Progenitor cell of endocrine pancreas (in vitro differentiated cells): Measurements from ENCODE around the gene MKNK2. TPM values are rescaled to one million over a fixed set of nuclear protein-coding genes. Genes with fewer than 3 reads are reported as not detected.

ENCODE experiments used
- DNase-seq: peaks from one replicate; pipeline ENCODE4 v3.0.0; 2021; ENCODE audit warnings: low spot score; ENCODE audit not compliant: unreplicated experiment
- H3K27ac Mint-ChIP-seq: 2 replicates; pipeline ENCODE4 v1.8.0; 2021; ENCODE audit warnings: mild to moderate bottlenecking, moderate library complexity, mixed read lengths
- H3K27me3 Mint-ChIP-seq: 2 replicates; pipeline ENCODE4 v1.8.0; 2021; ENCODE audit warnings: mixed read lengths
- H3K36me3 Mint-ChIP-seq: 2 replicates; pipeline ENCODE4 v1.8.0; 2022; ENCODE audit warnings: mixed read lengths; ENCODE audit not compliant: insufficient read depth
- H3K4me1 Mint-ChIP-seq: 2 replicates; pipeline ENCODE4 v1.8.0; 2021; ENCODE audit warnings: low read depth, mixed read lengths
- H3K4me3 Mint-ChIP-seq: 2 replicates; pipeline ENCODE4 v1.8.0; 2021; ENCODE audit warnings: low read depth, mild to moderate bottlenecking, moderate library complexity, mixed read lengths
- H3K9me3 Mint-ChIP-seq: 2 replicates; pipeline ENCODE4 v1.8.0; 2021; ENCODE audit warnings: low read depth, mixed read lengths
- CTCF ChIP-seq: fragments of 200-600 bp; sonication (generic); IDR thresholded peaks from one replicate; pipeline ENCODE4 v1.5.0; 2021; ENCODE audit warnings: antibody characterized with exemption, mild to moderate bottlenecking; ENCODE audit not compliant: unreplicated experiment
- total RNA-seq: library from RNA; stranded (reverse); gene quantifications from 2 replicates; pipeline ENCODE4 v1.2.1, GENCODE V29; 2021

The MKNK2 gene
- total RNA-seq, 1 donor from 2014 or later, result 163 TPM

- DNase-seq, result no peak
- Mint-ChIP-seq H3K4me1 (peaks cover under 1% of the 10 kb centered on the region), H3K27me3 (no peaks in the 10 kb centered on the region), H3K9me3 (no peaks in the 10 kb centered on the region), H3K27ac (peak overlapping the region; percentile 71), H3K36me3 (peaks cover 13% of the 10 kb centered on the region), H3K4me3 (peak overlapping the region; percentile 41)
- no peak for TF ChIP-seq CTCF
Observed at GRCh38 chr19:2042485-2043250, 8.4 kb downstream of the MKNK2 start.

- peak overlapping the region; percentile 71 for H3K27ac Mint-ChIP-seq
- no peaks in the 10 kb centered on the region for H3K4me1 Mint-ChIP-seq
- DNase-seq, result peak; percentile 98
- H3K27me3 Mint-ChIP-seq, result no peaks in the 10 kb centered on the region
- no peaks in the 10 kb centered on the region for H3K9me3 Mint-ChIP-seq
- peak overlapping the region; percentile 41 for H3K4me3 Mint-ChIP-seq
- TF ChIP-seq CTCF, result no peak
- H3K36me3 Mint-ChIP-seq, result peaks cover 13% of the 10 kb centered on the region
Observed at GRCh38 chr19:2041683-2042484, 9.2 kb downstream of the MKNK2 start.

DNA sequence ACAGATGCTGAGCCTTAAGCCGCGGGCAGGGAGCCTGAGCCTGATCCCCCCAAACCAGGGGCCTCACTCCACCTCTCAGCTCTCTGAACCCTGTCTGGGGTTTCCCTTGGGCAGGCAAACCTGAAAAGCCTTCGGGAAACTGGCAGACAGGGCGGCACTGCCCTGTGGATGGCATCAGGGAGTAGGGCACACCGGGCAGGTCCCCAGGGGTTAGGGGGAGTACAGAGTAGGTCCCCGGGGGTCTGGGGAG, 9.7 kb downstream of the MKNK2 start:
- no peak overlapping the region for H3K27ac Mint-ChIP-seq
- peaks cover 13% of the 10 kb centered on the region for H3K36me3 Mint-ChIP-seq
- H3K9me3 Mint-ChIP-seq, result no peaks in the 10 kb centered on the region
- peak overlapping the region; percentile 35 for H3K4me3 Mint-ChIP-seq
- no peak for DNase-seq
- no peaks in the 10 kb centered on the region for H3K27me3 Mint-ChIP-seq
- no peaks in the 10 kb centered on the region for H3K4me1 Mint-ChIP-seq
- TF ChIP-seq CTCF, result no peak

DNA sequence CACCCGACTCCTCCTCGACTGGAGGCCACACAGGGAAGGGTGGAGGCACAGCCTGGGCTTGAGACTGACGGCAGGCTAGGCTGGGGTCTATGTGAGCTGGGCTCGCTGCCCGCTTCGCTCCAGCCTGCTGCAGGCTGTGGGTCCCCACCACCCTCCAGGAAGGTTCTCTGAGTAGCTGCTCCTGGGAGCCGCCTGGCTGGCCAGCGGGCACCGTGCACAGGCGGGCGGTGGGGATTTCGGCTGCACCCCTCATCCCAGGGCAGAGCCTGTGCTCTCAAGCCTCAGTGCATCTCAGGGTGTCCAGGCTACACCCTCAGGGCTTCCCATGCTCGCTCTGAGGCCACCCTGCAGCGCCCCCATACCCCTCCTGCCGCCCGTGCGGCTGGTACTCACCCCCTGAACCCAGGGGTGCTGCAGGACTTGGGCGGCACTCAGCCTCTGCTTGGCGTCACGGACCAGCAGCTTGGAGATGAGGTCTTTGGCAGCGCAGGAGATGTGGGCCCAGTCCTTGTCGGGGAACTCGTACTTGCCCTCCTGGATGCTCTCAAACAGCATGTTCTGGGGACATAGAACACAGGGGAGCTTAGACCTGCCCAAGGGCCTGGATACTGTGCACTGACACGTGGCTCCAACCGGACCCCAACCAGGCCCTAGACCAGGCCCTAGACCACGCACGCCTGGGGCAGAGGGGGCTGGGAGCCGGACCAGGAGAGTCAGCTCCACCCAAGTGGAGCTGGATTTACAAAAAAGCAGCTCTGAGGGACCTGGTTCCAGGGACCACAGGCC, 10.2 kb downstream of the MKNK2 start:
- no peak for TF ChIP-seq CTCF
- Mint-ChIP-seq H3K4me1 (no peaks in the 10 kb centered on the region), H3K27me3 (no peaks in the 10 kb centered on the region), H3K27ac (peak overlapping the region; percentile 64), H3K36me3 (peaks cover 13% of the 10 kb centered on the region), H3K9me3 (no peaks in the 10 kb centered on the region), H3K4me3 (no peak overlapping the region)
- no peak for DNase-seq

DNA sequence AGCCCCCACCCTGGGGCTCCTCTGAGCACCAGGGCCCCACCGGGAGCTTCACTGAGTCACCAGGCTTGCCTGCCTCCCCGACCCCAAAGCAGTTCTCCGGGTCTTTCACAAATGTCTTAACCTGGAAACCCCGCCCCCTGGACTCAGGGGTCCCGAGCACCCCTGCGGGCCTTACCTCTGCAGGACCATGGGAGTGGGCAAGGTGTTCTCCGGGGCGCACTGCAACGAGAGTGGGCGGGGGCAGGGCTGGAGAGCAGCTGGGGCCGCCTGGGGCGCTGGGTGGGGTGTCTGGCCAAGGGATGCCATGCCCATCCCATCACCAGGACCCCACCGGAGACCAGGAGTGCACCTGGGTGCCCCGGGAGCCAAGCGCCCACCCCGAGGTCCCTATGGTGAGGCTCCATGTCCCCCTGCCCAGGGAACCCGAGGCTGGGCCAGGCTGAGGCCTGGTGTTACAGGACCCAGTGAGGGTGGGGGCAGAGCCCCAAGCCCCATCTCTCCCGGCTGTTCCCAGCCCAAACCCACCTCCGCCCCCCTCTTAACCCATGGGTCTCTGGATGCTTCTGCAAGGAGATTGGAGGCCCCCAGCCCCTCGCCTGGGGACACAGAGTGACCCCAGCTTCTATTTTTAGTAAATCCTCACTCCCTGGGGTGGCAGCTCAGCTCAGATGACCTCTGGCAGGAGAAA, 10.9 kb downstream of the MKNK2 start:
- peaks cover 3% of the 10 kb centered on the region for H3K9me3 Mint-ChIP-seq
- peaks cover 13% of the 10 kb centered on the region for H3K36me3 Mint-ChIP-seq
- no peak for TF ChIP-seq CTCF
- H3K4me3 Mint-ChIP-seq, result no peak overlapping the region
- DNase-seq, result no peak
- no peak overlapping the region for H3K27ac Mint-ChIP-seq
- H3K4me1 Mint-ChIP-seq, result no peaks in the 10 kb centered on the region
- no peaks in the 10 kb centered on the region for H3K27me3 Mint-ChIP-seq
